Lung (tissue), 12 donors: Measurements from ENCODE around the gene TMEM214. TPM values are rescaled to one million over a fixed set of nuclear protein-coding genes. Genes with fewer than 3 reads are reported as not detected.

Experiments
- ATAC-seq: fragments of 200-7000 bp; cut with Tn5 transposase; one replicate; pipeline ENCODE4 v1.9.1; 2020; ENCODE audit warnings: moderate number of reproducible peaks; ENCODE audit not compliant: insufficient read depth, low FRiP score
- DNase-seq, 3 donors: peaks; one replicate each; pipeline ENCODE4 v3.0.0-alpha.2; 2013 to 2017
- H3K27ac ChIP-seq, 2 donors: one replicate each; pipeline ENCODE4 v1.5.1; 2013; ENCODE audit warnings: mild to moderate bottlenecking in 2 of 2, moderate library complexity in 2 of 2, control low read depth in 1 of 2, inconsistent platforms in 1 of 2, low read depth in 1 of 2, low read length in 1 of 2
- H3K27me3 ChIP-seq, 3 donors: one replicate each; pipeline ENCODE4 v1.5.1; 2013; ENCODE audit warnings: low read length in 2 of 3; ENCODE audit not compliant: control insufficient read depth in 3 of 3, insufficient read depth in 3 of 3
- H3K36me3 ChIP-seq, 4 donors: one replicate each; pipeline ENCODE4 v1.5.1; 2013; ENCODE audit warnings: low read length in 4 of 4, mild to moderate bottlenecking in 1 of 4, moderate library complexity in 1 of 4; ENCODE audit not compliant: control insufficient read depth in 4 of 4, insufficient read depth in 4 of 4
- H3K4me1 ChIP-seq, 5 donors: one replicate each; pipeline ENCODE4 v1.5.1; 2013; ENCODE audit warnings: low read length in 5 of 5, mild to moderate bottlenecking in 2 of 5, moderate library complexity in 1 of 5; ENCODE audit not compliant: control insufficient read depth in 5 of 5, insufficient read depth in 5 of 5
- H3K4me3 ChIP-seq: one replicate; pipeline ENCODE4 v1.5.1; 2013; ENCODE audit warnings: mild to moderate bottlenecking, control low read depth, moderate library complexity
- H3K9ac ChIP-seq, 2 donors: one replicate each; pipeline ENCODE4 v1.5.1; 2013; ENCODE audit warnings: low read length in 2 of 2, control low read depth in 1 of 2; ENCODE audit not compliant: insufficient read depth in 1 of 2
- H3K9me3 ChIP-seq, 4 donors: one replicate each; pipeline ENCODE4 v1.5.1; 2013; ENCODE audit warnings: low read length in 3 of 4, mild to moderate bottlenecking in 1 of 4, moderate library complexity in 1 of 4; ENCODE audit not compliant: control insufficient read depth in 4 of 4, insufficient read depth in 3 of 4
- WGBS, 2 donors: extraction: QIAGEN DNeasy Blood & Tissue Kit; methylation state at CpG; one replicate each; pipeline ENCODE4 v1.1.7; 2013; 5-methylcytosine and 5-hydroxymethylcytosine counted together
- polyA plus RNA-seq, 2 donors: library from polyadenylated mRNA; stranded (reverse); fragments of 200-250 nt; gene quantifications; one replicate each; pipeline ENCODE4 v1.2.1, GENCODE V29; 2013
- total RNA-seq, 2 donors: library from RNA; depleted of rRNA in 1 of 2; stranded (reverse); fragments of >200 nt in 1 of 2; gene quantifications; one replicate each; pipeline ENCODE4 v1.2.1, GENCODE V29; 2014 to 2021
- TF ChIP-seq, protein P1 (sequence below): IDR thresholded peaks from 2 replicates; pipeline ENCODE4 v1.5.1; 2012; ENCODE audit warnings: mild to moderate bottlenecking; ENCODE audit errors: control extremely low read depth, extremely low read depth
- donor health status: control.
- donor health status: control.
- donor health status: Bipolar disorder and iron deficiency.
- donor health status: healthy.
- donor health status: DM: yes; HTN: yes; CAD: no.

Gene TMEM214
- total and polyA plus RNA-seq, 4 donors, result 34.3 to 99.2 (median 59.6) TPM

- 95 to 97% methylated on average over 6 of the region's 6 CpGs for WGBS, 2 donors
- no peaks in the 10 kb centered on the region for H3K27me3 ChIP-seq
- no peaks in the 10 kb centered on the region for H3K9me3 ChIP-seq
- H3K9ac ChIP-seq, result no peak overlapping the region
- TF ChIP-seq, protein P1, sequence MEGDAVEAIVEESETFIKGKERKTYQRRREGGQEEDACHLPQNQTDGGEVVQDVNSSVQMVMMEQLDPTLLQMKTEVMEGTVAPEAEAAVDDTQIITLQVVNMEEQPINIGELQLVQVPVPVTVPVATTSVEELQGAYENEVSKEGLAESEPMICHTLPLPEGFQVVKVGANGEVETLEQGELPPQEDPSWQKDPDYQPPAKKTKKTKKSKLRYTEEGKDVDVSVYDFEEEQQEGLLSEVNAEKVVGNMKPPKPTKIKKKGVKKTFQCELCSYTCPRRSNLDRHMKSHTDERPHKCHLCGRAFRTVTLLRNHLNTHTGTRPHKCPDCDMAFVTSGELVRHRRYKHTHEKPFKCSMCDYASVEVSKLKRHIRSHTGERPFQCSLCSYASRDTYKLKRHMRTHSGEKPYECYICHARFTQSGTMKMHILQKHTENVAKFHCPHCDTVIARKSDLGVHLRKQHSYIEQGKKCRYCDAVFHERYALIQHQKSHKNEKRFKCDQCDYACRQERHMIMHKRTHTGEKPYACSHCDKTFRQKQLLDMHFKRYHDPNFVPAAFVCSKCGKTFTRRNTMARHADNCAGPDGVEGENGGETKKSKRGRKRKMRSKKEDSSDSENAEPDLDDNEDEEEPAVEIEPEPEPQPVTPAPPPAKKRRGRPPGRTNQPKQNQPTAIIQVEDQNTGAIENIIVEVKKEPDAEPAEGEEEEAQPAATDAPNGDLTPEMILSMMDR, result no peak
- H3K36me3 ChIP-seq, result peaks cover 30 to 65% (median 39%) of the 10 kb centered on the region in 4 donors
- peaks cover 0 to 5% (median 0%) of the 10 kb centered on the region in 5 donors for H3K4me1 ChIP-seq
- H3K4me3 ChIP-seq, result no peak overlapping the region
- ATAC-seq (no peak), DNase-seq (no peak)
- H3K27ac ChIP-seq, result no peak overlapping the region
Measured at GRCh38 chr2:27039426-27039825, 6.7 kb downstream of the TMEM214 start.

DNA sequence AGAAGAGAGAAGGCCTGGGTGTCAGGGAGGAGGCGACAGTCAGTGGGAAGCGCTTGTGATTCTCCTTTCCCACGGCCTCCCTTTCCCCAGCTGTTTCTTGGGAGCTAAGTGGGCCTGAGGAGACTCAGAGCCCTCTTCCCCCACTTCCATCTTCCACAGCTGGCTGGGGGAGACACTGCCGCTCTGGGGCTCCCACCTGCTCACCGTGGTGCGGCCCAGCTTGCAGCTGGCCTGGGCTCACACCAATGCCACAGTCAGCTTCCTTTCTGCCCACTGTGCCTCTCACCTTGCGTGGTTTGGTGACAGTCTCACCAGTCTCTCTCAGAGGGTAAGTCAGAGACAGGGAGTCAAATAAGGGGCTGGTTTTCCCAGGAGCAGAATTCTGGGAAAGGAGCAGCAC lies 7.1 kb downstream of the TMEM214 start:
- Histone ChIP-seq H3K27me3 (no peaks in the 10 kb centered on the region), H3K9me3 (no peaks in the 10 kb centered on the region), H3K27ac (no peak overlapping the region), H3K36me3 (peaks cover 30 to 65% (median 37%) of the 10 kb centered on the region in 4 donors), H3K4me3 (no peak overlapping the region), H3K9ac (no peak overlapping the region), H3K4me1 (peaks cover 0 to 5% (median 0%) of the 10 kb centered on the region in 5 donors)
- WGBS, 2 donors, result 96% methylated on average over 7 of the region's 7 CpGs
- TF ChIP-seq, protein P1, result no peak
- ATAC-seq (no peak), DNase-seq (no peak)

DNA sequence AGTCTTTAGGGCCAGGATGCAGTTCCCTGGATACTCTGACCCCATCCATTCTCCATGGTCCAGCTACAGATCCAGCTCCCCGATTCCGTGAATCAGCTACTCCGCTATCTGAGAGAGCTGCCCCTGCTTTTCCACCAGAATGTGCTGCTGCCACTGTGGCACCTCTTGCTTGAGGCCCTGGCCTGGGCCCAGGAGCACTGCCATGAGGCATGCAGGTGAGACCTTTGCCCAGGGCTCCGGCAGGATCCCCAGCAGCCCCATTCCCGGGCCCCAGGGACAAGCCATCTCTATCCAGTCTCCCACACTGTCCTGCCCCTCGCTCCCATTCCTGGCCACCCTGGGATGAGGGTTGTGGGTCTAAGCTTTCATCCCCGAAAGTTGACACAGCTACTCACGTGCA lies 7.5 kb downstream of the TMEM214 start:
- WGBS, 2 donors, result 94 to 96% methylated on average over 8 of the region's 8 CpGs

More for the DNA sequence above, 7.5 kb downstream of the TMEM214 start:
- ATAC-seq, result no peak
- Histone ChIP-seq H3K4me3 (no peak overlapping the region), H3K27ac (no peak overlapping the region), H3K9ac (no peak overlapping the region), H3K36me3 (peaks cover 27 to 63% (median 33%) of the 10 kb centered on the region in 4 donors), H3K9me3 (no peaks in the 10 kb centered on the region), H3K4me1 (peaks cover 0 to 5% (median 0%) of the 10 kb centered on the region in 5 donors), H3K27me3 (no peaks in the 10 kb centered on the region)
- no peak for DNase-seq
- TF ChIP-seq, protein P1, result no peak
